Prostate gland (tissue), 2 donors: Measurements from ENCODE around the gene PODXL.

ENCODE experiments used
- CTCF ChIP-seq, 4 experiments: fragments of 200-600 bp in 2 of 4; fragments of 450-650 bp in 2 of 4; sonication (generic) in 2 of 4; IDR thresholded peaks; 1 replicate in 3 of 4; 2 replicates in 1 of 4; pipeline ENCODE4 v1.5.1; 2016 to 2019; ENCODE audit warnings: antibody characterized with exemption in 4 of 4, mild to moderate bottlenecking in 2 of 4, moderate library complexity in 2 of 4
- POLR2A ChIP-seq: fragments of 450-650 bp; IDR thresholded peaks from one replicate; pipeline ENCODE4 v1.6.1; 2016; ENCODE audit warnings: antibody characterized with exemption, mild to moderate bottlenecking
- POLR2AphosphoS5 ChIP-seq: sonication (generic); formaldehyde crosslinking; IDR thresholded peaks from one replicate; pipeline ENCODE4 v1.6.1; 2017; ENCODE audit warnings: antibody characterized with exemption

GRCh38 chr7:131488361-131488760, 68.1 kb downstream of the PODXL start:
- TF ChIP-seq POLR2A, result no peak
- TF ChIP-seq CTCF (IDR thresholded peaks at IDR 0.05), result no peak
- TF ChIP-seq POLR2AphosphoS5, result no peak
